ENCODE measurements around the gene APOL1.

Gene APOL1

GRCh38 chr22:36302439-36303114, 49.6 kb downstream of the APOL1 start:
- TF ChIP-seq CSDC2 (CRISPR knock-in tag; IDR thresholded peaks at IDR 0.05) (no peak), BACH2 (CRISPR knock-in tag; IDR thresholded peaks at IDR 0.05; ENCODE audit: borderline replicate concordance) (no peak), RARB (CRISPR knock-in tag; IDR thresholded peaks at IDR 0.05) (no peak), ESRRG (CRISPR knock-in tag; IDR thresholded peaks at IDR 0.05) (no peak), CREB5 (CRISPR knock-in tag; IDR thresholded peaks at IDR 0.05; ENCODE audit: low read depth) (no peak), ZNF565 (CRISPR knock-in tag; conservative IDR thresholded peaks at IDR 0.05; ENCODE audit: low read depth) (no peak), OSR1 (CRISPR knock-in tag; IDR thresholded peaks at IDR 0.05) (no peak), ZFP3 (CRISPR knock-in tag; IDR thresholded peaks at IDR 0.05) (no peak), ARNTL (CRISPR knock-in tag; IDR thresholded peaks at IDR 0.05; ENCODE audit: borderline replicate concordance, low read depth) (no peak), PPARA (CRISPR knock-in tag; IDR thresholded peaks at IDR 0.05; ENCODE audit: borderline replicate concordance) (no peak), CSRNP3 (CRISPR knock-in tag; IDR thresholded peaks at IDR 0.05) (no peak), ZC3H10 (CRISPR knock-in tag; IDR thresholded peaks at IDR 0.05) (no peak), ZFP30 (CRISPR knock-in tag; IDR thresholded peaks at IDR 0.05) (no peak), TOX (CRISPR knock-in tag; IDR thresholded peaks at IDR 0.05; ENCODE audit: borderline replicate concordance) (no peak), ZNF70 (CRISPR knock-in tag; IDR thresholded peaks at IDR 0.05) (no peak), ZNF8 (CRISPR knock-in tag; IDR thresholded peaks at IDR 0.05) (no peak)
- TF ChIP-seq, protein P1, sequence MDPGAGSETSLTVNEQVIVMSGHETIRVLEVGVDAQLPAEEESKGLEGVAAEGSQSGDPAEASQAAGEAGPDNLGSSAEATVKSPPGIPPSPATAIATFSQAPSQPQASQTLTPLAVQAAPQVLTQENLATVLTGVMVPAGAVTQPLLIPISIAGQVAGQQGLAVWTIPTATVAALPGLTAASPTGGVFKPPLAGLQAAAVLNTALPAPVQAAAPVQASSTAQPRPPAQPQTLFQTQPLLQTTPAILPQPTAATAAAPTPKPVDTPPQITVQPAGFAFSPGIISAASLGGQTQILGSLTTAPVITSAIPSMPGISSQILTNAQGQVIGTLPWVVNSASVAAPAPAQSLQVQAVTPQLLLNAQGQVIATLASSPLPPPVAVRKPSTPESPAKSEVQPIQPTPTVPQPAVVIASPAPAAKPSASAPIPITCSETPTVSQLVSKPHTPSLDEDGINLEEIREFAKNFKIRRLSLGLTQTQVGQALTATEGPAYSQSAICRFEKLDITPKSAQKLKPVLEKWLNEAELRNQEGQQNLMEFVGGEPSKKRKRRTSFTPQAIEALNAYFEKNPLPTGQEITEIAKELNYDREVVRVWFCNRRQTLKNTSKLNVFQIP (CRISPR knock-in tag; IDR thresholded peaks at IDR 0.05; ENCODE audit: borderline replicate concordance, low read depth): no peak
- TF ChIP-seq, protein P2, sequence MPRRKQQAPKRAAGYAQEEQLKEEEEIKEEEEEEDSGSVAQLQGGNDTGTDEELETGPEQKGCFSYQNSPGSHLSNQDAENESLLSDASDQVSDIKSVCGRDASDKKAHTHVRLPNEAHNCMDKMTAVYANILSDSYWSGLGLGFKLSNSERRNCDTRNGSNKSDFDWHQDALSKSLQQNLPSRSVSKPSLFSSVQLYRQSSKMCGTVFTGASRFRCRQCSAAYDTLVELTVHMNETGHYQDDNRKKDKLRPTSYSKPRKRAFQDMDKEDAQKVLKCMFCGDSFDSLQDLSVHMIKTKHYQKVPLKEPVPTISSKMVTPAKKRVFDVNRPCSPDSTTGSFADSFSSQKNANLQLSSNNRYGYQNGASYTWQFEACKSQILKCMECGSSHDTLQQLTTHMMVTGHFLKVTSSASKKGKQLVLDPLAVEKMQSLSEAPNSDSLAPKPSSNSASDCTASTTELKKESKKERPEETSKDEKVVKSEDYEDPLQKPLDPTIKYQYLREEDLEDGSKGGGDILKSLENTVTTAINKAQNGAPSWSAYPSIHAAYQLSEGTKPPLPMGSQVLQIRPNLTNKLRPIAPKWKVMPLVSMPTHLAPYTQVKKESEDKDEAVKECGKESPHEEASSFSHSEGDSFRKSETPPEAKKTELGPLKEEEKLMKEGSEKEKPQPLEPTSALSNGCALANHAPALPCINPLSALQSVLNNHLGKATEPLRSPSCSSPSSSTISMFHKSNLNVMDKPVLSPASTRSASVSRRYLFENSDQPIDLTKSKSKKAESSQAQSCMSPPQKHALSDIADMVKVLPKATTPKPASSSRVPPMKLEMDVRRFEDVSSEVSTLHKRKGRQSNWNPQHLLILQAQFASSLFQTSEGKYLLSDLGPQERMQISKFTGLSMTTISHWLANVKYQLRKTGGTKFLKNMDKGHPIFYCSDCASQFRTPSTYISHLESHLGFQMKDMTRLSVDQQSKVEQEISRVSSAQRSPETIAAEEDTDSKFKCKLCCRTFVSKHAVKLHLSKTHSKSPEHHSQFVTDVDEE (CRISPR knock-in tag; IDR thresholded peaks at IDR 0.05): no peak
- ATAC-seq: no peak

- no peak for TF ChIP-seq ZNF565 (CRISPR knock-in tag; conservative IDR thresholded peaks at IDR 0.05; ENCODE audit: low read depth)
- no peak for TF ChIP-seq ZC3H10 (CRISPR knock-in tag; IDR thresholded peaks at IDR 0.05)
- TF ChIP-seq ESRRG (CRISPR knock-in tag; IDR thresholded peaks at IDR 0.05): no peak
- no peak for TF ChIP-seq PPARA (CRISPR knock-in tag; IDR thresholded peaks at IDR 0.05; ENCODE audit: borderline replicate concordance)
- no peak for TF ChIP-seq ZNF70 (CRISPR knock-in tag; IDR thresholded peaks at IDR 0.05)
- no peak for TF ChIP-seq CREB5 (CRISPR knock-in tag; IDR thresholded peaks at IDR 0.05; ENCODE audit: low read depth)
- no peak for TF ChIP-seq ARNTL (CRISPR knock-in tag; IDR thresholded peaks at IDR 0.05; ENCODE audit: borderline replicate concordance, low read depth)
- TF ChIP-seq, protein P3, sequence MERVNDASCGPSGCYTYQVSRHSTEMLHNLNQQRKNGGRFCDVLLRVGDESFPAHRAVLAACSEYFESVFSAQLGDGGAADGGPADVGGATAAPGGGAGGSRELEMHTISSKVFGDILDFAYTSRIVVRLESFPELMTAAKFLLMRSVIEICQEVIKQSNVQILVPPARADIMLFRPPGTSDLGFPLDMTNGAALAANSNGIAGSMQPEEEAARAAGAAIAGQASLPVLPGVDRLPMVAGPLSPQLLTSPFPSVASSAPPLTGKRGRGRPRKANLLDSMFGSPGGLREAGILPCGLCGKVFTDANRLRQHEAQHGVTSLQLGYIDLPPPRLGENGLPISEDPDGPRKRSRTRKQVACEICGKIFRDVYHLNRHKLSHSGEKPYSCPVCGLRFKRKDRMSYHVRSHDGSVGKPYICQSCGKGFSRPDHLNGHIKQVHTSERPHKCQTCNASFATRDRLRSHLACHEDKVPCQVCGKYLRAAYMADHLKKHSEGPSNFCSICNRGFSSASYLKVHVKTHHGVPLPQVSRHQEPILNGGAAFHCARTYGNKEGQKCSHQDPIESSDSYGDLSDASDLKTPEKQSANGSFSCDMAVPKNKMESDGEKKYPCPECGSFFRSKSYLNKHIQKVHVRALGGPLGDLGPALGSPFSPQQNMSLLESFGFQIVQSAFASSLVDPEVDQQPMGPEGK (CRISPR knock-in tag; IDR thresholded peaks at IDR 0.05; ENCODE audit: borderline replicate concordance): no peak
- TF ChIP-seq, protein P2 (CRISPR knock-in tag; IDR thresholded peaks at IDR 0.05): no peak
- ATAC-seq: no peak
Observed at GRCh38 chr22:36303115-36303467, 50.2 kb downstream of the APOL1 start.

Data from SK-N-SH treated with all-trans-retinoic acid at 6 μM for 48 hours (cell line).